ENCODE data around the gene HERC6.
"Not testable (repeated sequence)": the region's sequence is repeated elsewhere in the genome, so short reads cannot be mapped to it uniquely, and the experiment has no call there.

HERC6 gene

DNA sequence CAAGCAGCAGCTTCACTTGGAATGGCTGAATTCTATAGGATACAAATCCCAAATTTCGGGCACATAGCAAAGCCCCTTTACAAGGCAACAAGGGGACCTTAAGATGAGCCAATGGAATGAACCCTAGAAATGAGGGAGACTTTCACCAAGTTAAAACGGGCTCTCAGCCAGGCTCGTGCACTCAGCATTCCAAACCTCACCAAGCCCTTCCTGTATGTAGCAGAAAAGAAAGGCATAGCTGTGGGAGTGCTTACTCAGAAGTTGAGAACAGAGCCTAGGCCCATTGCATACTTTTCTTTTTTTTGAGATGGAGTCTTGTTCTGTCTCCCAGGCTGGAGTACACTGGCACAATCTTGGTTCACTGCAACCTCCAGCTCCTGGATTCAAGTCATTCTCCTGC lies 67.5 kb downstream of the HERC6 start:
- no peak for DNase-seq (ENCODE audit: low spot score)

DNA sequence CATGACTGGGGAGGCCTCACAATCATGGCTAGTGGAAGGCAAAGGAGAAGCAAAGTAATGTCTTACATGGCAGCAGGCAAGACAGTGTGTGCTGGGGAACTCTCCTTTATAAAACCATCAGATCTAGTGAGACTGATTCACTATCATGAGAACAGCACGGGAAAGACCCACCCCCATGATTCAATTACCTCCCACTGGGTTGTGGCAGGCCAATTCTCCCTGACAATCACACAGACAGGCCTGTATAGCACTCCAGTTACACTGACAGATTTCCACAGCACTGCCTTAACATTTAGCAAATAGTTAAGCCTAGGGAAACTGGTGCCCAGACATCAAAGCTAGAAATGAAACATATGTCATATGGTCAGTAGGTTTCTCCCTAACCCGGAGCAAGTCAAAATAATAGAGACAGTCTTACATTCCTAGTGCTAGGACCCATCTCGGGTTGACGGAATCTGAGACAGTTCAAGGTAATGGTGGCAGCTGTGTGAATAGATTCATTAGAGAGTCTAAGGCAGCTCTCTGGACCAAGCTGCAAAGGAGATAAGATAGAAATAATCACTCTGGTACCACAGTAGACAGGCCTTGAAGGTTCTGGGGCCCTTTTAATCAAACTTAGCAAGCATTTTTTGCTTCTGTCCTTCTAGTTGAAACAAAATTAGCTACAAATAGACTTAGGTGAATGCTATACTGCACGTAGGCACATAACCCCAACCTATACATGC lies 68.9 kb downstream of the HERC6 start:
- no peak for DNase-seq (ENCODE audit: low spot score)

DNA sequence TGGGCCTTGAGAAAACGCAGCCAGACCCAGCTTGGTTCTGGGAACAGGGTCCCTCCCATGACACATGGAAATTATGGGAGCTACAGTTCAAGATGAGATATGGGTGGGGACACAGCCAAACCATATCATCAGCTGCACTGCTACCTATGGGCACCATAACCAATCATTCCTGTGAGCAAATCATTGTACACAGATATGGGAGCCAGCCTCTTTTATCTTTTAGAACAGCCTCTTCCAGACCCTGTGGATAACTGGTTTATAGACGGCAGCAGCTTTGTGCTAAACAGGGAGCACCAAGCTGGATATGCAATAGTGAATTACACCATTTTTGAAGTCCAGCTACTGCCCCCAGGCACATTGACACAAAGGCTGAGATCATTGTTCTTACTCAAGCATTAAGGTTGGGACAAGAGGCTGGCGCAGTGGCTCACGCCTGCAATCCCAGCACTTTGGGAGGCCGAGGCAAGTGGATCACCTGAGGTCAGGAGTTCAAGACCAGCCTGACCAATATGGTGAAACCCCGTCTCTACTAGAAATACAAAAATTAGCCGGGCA lies 69.6 kb downstream of the HERC6 start:
- DNase-seq (ENCODE audit: low spot score), result not testable (repeated sequence)

DNA sequence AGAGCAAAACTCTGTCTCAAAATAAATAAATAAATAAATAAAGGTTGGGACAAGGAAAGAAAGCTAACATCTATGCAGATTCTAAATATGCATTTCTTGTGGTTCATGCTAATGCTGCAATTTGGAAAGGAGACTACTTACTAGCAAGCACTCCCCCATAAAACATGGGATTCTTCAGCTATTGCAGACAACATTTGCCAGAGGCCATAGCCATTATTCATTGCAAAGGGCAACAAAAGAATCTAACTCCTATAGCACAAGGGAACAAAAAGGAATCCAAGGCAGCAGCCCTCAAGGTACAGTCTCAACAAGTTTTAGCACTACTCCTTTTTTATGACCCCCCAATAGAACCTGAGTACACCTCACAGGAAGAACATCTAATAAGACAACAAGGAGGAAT lies 70.2 kb downstream of the HERC6 start:
- no peak for DNase-seq (ENCODE audit: low spot score)

DNA sequence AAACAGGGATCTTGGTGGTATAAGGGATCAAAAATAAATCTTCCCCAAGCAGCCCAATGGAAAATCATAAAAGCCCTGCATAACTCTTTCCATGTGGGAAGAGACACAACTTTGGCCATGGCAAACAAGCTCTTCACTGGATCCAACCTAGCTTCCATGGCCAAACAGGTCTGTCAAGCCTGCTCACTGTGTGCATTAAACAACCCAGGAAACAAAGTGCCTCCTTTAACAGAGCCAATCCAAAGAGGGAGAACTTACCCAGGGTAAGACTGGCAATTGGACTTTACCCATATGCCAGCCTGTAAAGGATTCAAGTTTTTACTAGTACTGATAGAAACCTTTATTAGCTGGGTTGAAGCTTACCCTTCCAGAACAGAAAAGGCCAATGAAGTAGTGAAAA lies 70.6 kb downstream of the HERC6 start:
- DNase-seq (ENCODE audit: low spot score), result no peak

DNA sequence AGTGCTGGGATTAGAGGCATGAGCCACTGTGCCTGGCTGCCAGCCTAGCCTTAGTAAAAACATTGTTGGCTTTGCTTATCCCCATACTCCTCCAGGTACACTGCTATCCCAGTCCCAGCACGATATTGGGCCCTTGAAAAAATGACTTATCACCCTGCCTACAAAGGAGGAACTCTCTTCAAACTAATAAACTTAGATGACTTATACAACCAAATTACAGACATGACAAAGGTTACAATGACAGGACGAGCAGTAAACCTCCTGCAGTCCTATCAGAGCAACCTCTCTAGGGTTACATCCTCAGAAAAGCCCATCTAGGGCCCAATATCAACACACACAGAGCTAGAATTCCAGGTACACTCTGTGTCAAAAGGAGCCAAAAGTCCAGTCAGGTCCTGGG lies 72.6 kb downstream of the HERC6 start:
- DNase-seq (ENCODE audit: low spot score), result no peak

DNA sequence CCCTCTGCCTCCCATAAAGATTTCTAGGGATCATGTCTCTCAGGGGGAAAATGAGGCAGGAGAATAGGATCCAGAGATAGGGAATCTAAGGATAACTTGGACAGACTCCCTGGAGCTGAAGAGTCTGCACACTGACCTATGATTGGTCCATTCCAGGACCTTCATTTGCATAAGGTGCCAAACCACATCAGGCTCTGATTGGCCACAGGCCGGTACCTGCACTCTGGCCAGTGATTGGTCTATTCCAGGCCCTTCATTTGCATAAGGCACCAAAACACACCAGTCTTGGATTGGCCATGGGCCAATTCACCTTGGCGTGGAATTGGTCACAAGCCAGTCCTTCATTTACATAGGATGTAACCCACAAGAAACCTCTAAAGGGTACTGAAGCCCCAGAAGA lies 74.3 kb downstream of the HERC6 start:
- no peak for DNase-seq (ENCODE audit: low spot score)

DNA sequence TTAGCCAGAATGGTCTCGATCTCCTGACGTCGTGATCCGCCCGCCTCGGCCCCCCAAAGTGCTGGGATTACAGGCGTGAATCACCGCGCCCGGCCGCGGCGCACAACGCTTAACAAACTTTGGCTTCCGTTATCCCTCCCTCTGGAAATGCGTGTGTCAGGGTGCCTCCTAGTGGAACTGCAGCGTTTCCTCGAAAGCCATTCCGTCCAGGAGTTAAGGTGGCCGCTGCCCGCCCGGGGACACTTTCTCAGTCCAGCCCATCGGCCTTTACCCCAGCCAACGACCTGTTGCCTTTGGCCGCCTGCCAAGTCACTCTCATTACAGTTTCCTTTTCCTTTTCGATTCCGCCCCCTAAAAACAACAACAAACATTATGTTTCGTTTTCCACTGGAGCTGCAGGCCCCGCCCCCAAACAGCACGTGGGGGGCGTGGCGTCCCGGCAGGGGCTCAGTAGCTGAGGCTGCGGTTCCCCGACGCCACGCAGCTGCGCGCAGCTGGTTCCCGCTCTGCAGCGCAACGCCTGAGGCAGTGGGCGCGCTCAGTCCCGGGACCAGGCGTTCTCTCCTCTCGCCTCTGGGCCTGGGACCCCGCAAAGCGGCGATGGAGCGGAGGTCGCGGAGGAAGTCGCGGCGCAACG lies 78.1 kb downstream of the HERC6 start, which contains the start of gene HERC5:
Gene HERC5 (plus strand): TSS at position 450 of the 637 bp plus-strand sequence. CDS start 151 bp downstream, at position 601.
- peak; percentile 83 for DNase-seq (ENCODE audit: low spot score)

DNA sequence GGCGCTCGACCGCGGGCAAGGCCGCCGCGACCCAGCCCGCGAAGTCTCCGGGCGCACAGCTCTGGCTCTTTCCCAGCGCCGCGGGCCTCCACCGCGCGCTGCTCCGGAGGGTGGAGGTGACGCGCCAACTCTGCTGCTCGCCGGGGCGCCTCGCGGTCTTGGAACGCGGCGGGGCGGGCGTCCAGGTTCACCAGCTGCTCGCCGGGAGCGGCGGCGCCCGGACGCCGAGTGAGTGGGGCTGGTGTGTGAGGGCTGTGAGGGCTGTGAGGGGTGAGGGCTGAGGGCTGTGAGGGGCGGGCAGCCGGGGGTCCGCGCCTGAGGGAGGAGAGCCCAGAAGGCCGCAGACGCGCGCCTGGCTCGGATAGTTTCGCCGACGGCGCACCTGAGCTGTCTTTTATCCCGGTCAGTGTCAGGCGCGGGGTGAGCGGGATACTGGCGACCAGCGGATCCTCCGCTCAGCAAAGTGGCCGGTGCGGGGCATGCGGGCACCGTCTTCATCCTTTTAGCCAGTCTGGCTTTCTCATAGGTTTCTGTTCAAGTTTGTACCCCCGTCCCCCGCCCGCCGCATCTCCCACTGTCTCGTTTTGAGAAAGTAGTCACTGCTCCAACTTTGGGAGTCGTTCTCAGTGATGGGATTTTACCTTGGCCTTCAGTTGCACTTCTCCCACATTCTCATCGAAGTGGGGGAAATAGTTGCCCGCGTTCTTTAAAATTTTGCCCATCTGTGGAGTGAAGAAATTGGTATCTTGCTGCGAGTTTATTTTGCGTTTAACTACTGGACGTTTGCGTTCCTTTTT lies 78.9 kb downstream of the HERC6 start:
- DNase-seq (ENCODE audit: low spot score), result peak; percentile 5

DNA sequence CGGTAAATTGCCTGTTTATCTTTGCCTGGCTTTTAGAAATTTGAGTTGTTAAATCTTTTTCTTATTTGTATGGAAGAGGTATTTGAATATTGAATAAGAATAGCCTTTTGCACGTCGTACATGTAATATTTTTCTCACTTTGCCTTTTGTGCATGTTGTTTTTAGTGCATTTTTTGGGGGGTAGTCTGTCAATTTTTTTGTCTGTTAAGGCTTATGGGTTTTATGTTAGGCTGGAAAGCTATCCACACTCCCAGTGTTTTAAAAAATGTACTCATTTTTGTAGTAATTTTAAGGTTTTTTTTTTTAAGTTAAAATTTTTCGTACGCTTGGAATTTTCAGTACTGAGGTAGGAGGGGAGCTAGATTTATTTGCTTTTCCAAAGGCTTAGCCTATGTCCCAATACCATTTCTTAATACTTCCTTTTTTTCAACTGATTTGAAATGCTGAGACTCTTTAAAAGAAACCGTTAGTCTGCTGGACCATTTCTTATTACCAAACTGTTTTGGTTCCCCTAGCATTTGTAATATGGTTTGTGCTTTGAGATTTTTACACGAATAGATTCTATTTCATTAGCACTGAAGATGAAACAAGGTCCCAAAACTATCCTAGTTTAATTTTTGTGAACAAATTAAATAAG lies 79.6 kb downstream of the HERC6 start:
- no peak for DNase-seq (ENCODE audit: low spot score)

DNA sequence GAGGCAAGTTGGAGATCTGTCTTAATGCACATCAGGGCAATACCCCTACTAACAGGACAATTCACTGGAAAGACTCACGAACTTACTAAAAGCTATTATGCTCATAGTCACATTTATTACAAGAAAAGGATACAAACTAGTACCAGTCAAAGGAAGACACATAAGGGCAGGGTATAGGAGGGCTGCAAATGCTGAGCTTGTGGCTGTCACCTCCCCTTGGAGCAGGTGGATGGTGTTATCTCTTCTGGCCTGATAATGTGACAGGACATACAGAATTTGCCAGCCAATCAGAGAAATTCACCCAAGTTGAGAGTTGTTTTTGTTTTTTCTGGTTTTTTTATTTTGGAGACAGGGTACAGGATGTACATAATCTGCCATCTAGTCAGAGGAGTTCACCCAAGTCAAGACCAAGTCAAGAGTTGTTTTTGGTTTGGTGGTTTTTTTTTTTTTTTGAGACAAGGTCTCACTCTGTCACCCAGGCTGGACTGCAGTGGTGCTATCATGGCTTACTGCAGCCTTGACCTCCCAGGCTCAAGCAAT lies 87.1 kb downstream of the HERC6 start:
- DNase-seq (ENCODE audit: low spot score), result no peak

DNA sequence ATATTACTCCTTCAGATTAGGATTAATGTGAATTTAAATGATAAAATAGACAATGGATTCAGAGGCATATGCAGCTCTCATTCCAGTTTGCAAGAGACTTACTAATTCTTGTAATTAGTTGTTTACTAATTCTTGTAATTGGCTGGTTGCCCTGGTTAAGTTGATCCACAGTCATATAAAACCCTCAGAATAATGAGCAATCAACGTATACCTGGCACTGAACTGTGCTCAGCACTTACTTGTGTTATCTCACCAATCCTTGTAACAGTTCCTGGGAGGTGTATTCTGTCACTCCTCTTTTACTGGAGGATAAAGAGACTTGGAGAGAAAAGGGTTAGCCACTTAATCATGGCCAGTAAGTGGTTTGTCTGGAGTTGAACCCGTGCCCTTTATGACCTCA lies 88.7 kb downstream of the HERC6 start:
- DNase-seq (ENCODE audit: low spot score), result no peak

DNA sequence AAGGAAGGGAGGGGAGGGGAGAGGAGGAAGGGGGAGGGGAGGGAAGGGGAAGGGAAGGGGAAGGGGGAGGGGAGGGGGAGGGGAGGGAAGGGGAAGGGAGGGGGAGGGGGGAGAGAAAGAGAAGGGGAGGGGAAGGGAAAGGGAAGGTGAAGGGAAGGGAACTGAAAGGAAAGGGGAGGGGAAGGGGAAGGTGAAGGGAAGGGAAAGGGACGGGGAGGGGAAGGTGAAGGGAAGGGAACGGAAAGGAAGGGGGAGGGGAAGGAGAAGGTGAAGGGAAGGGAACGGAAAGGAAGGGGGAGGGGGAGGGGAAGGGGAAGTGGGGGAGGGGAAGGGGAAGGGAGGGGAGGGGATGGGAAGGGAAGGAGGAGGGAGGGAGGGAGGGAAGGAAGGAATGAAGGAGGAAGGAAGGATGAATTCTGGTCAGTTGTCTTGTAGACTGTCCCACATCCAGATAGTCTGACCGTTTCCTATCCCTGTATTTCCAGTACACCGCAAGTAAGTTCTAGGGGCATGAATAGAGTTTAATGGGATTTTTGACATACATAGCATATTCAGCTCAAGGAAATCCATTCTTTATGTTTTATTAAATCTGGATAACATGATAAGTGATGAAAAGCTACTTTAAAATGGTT lies 98.7 kb downstream of the HERC6 start:
- DNase-seq (ENCODE audit: low spot score), result no peak

DNA sequence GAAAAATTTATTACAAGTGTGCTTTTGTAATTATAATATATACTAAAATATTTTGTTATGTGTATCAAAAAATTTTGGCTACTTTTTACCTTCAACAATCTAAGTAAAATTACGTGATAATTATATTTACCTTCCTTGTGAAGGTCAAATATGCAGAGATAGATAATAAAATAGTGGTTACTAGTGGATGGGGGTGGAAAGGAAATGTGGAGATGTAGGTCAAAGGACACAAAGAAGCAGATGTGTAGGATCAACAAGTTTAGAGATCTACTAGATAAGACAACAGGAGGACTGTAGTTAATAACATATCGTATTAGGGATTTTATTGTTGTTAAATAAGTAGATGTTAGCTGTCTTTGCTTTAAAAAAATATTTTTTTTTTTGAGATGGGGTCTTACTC lies 99.6 kb downstream of the HERC6 start:
- no peak for DNase-seq (ENCODE audit: low spot score)

DNA sequence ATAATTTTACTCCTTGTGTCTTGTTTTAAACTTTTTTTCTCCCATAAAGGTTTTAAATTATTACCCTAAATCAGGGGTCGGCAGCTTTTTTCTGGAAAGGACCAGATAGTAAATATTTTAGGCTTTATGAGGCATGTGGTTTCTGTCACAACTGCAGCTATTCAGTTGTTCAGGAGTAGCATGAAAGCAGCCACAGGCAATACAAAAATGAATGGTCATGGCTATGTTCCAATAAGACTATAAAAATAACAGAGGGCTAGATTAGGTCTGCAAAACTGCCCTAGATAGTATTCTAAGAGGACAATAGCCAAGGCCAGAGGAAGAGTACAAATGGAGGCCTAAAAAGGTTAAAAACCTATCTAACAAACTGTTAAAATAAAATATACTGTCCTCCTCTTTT lies 102.9 kb downstream of the HERC6 start:
- no peak for DNase-seq (ENCODE audit: low spot score)

DNA sequence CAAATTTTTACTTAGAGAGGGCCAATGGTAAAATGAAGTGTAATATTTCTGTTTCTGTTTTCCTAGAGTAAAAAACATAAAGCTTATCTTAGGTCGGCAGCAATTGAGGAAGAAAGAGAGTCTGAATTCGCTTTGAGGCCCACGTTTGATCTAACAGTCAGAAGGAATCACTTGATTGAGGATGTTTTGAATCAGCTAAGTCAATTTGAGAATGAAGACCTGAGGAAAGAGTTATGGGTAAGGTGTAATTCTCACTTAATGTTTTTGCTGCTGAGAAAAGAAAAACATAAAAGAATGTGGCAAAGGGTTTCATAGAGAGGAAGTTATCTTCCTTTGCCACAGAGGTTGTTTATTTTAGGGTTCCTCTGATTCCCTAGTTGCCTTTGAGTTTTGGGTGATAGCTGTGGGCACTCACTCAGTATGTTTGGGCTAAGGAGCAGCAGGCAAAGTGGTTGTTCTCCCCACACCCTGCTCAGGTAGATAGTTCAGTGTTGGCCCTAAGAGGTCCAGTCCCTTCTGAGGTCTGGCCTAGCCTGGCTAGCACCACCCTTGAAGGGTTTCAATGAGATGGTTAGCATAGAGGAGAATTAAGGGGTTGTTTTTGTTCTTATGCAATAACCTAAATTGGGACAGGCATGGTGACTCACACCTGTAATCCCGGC lies 110.6 kb downstream of the HERC6 start:
- no peak for DNase-seq (ENCODE audit: low spot score)

Data from putamen (tissue), 1 donor.